Activated naive CD4-positive, alpha-beta T cell treated with anti-CD3 and anti-CD28 coated beads, Interleukin-2, amount 10 ng/mL, durations not matched to agents 7 days and 5 days (primary cell): ENCODE data around the gene GAB4.
"Not testable (repeated sequence)": the region's sequence is repeated elsewhere in the genome, so short reads cannot be mapped to it uniquely, and the experiment has no call there.

ENCODE experiments used
- CTCF ChIA-PET: fragments of 350-600 bp; sonication (Branson Sonifier 250); formaldehyde crosslinking; loops from one replicate; lab custom pipeline; 2021; ENCODE audit warnings: antibody characterized with exemption; lab: Charles Lee
- DNase-seq: peaks from one replicate; pipeline ENCODE4 v3.0.0-alpha.2; 2020
- H3K27ac Mint-ChIP-seq: one replicate; pipeline ENCODE4 v1.8.0; 2021; ENCODE audit warnings: mild to moderate bottlenecking, moderate library complexity, mixed read lengths
- H3K27me3 Mint-ChIP-seq: one replicate; pipeline ENCODE4 v1.8.0; 2021; ENCODE audit warnings: mild to moderate bottlenecking, mixed read lengths
- H3K36me3 Mint-ChIP-seq: one replicate; pipeline ENCODE4 v1.8.0; 2021; ENCODE audit warnings: mixed read lengths
- H3K4me1 Mint-ChIP-seq: one replicate; pipeline ENCODE4 v1.8.0; 2021; ENCODE audit warnings: mixed read lengths
- H3K4me3 Mint-ChIP-seq: one replicate; pipeline ENCODE4 v1.8.0; 2021; ENCODE audit warnings: mild to moderate bottlenecking, moderate library complexity, mixed read lengths
- H3K9me3 Mint-ChIP-seq: one replicate; pipeline ENCODE4 v1.8.0; 2021; ENCODE audit warnings: mixed read lengths

Gene GAB4

GRCh38 chr22:16958475-16958874 is 49.5 kb downstream of the GAB4 start:
- Mint-ChIP-seq H3K27ac (no peak overlapping the region), H3K4me1 (no peaks in the 10 kb centered on the region), H3K4me3 (no peak overlapping the region), H3K9me3 (no peaks in the 10 kb centered on the region), H3K36me3 (no peaks in the 10 kb centered on the region), H3K27me3 (peaks cover 3% of the 10 kb centered on the region)
- no peak for DNase-seq
- CTCF ChIA-PET, result no interaction called here

GRCh38 chr22:16957781-16958180 is 50.2 kb downstream of the GAB4 start:
- no peaks in the 10 kb centered on the region for H3K36me3 Mint-ChIP-seq
- H3K4me1 Mint-ChIP-seq, result no peaks in the 10 kb centered on the region
- H3K27me3 Mint-ChIP-seq, result peaks cover 3% of the 10 kb centered on the region
- CTCF ChIA-PET, result no interaction called here
- H3K4me3 Mint-ChIP-seq, result no peak overlapping the region
- H3K27ac Mint-ChIP-seq, result no peak overlapping the region
- H3K9me3 Mint-ChIP-seq, result no peaks in the 10 kb centered on the region
- no peak for DNase-seq

- Mint-ChIP-seq H3K4me1 (no peaks in the 10 kb centered on the region), H3K9me3 (no peaks in the 10 kb centered on the region), H3K4me3 (no peak overlapping the region), H3K36me3 (no peaks in the 10 kb centered on the region), H3K27me3 (peaks cover 3% of the 10 kb centered on the region), H3K27ac (no peak overlapping the region)
- DNase-seq, result no peak
- CTCF ChIA-PET, result no interaction called here
Measured at GRCh38 chr22:16956290-16956689, 51.7 kb downstream of the GAB4 start.

- H3K27ac Mint-ChIP-seq, result no peak overlapping the region
- CTCF ChIA-PET, result interaction anchor here (1.6 kb wide), 1 partner anchor 38 kb away, joined by 6 read pairs; no protein-coding TSS in a partner anchor
- no peak for DNase-seq
Measured at GRCh38 chr22:16955678-16956210, 52.3 kb downstream of the GAB4 start.

GRCh38 chr22:16955081-16955480 is 52.9 kb downstream of the GAB4 start:
- Mint-ChIP-seq H3K4me3 (no peak overlapping the region), H3K36me3 (no peaks in the 10 kb centered on the region), H3K4me1 (no peaks in the 10 kb centered on the region), H3K9me3 (no peaks in the 10 kb centered on the region), H3K27me3 (peaks cover 3% of the 10 kb centered on the region), H3K27ac (no peak overlapping the region)
- CTCF ChIA-PET, result interaction anchor here (1.6 kb wide), 1 partner anchor 38 kb away, joined by 6 read pairs; no protein-coding TSS in a partner anchor
- no peak for DNase-seq

More at GRCh38 chr22:16955678-16956210, 52.3 kb downstream of the GAB4 start:
- Mint-ChIP-seq H3K4me3 (no peak overlapping the region), H3K36me3 (no peaks in the 10 kb centered on the region), H3K9me3 (no peaks in the 10 kb centered on the region), H3K4me1 (no peaks in the 10 kb centered on the region), H3K27me3 (peaks cover 3% of the 10 kb centered on the region)

- Mint-ChIP-seq H3K27me3 (peaks cover 3% of the 10 kb centered on the region), H3K4me3 (no peak overlapping the region), H3K4me1 (no peaks in the 10 kb centered on the region), H3K27ac (no peak overlapping the region), H3K9me3 (no peaks in the 10 kb centered on the region), H3K36me3 (no peaks in the 10 kb centered on the region)
- DNase-seq, result no peak
- CTCF ChIA-PET, result interaction anchor here (1.6 kb wide), 1 partner anchor 37 kb away, joined by 6 read pairs; no protein-coding TSS in a partner anchor
Measured at GRCh38 chr22:16954060-16954403, 54.0 kb downstream of the GAB4 start.

- Mint-ChIP-seq H3K27ac (no peak overlapping the region), H3K9me3 (no peaks in the 10 kb centered on the region), H3K4me1 (no peaks in the 10 kb centered on the region), H3K36me3 (no peaks in the 10 kb centered on the region), H3K4me3 (no peak overlapping the region), H3K27me3 (peaks cover 3% of the 10 kb centered on the region)
- CTCF ChIA-PET, result no interaction called here
- DNase-seq, result no peak
Measured at GRCh38 chr22:16953206-16954059, 54.6 kb downstream of the GAB4 start.

GRCh38 chr22:16949561-16949960 is 58.5 kb downstream of the GAB4 start:
- Mint-ChIP-seq H3K4me1 (no peaks in the 10 kb centered on the region), H3K9me3 (no peaks in the 10 kb centered on the region), H3K36me3 (no peaks in the 10 kb centered on the region), H3K4me3 (no peak overlapping the region), H3K27me3 (no peaks in the 10 kb centered on the region), H3K27ac (no peak overlapping the region)
- no peak for DNase-seq
- CTCF ChIA-PET, result interaction anchor here (1.0 to 1.3 kb wide), 2 partner anchors 33 to 105 kb away, joined by 3 to 4 read pairs; no protein-coding TSS in a partner anchor

GRCh38 chr22:16937811-16938210 is 70.2 kb downstream of the GAB4 start:
- Mint-ChIP-seq H3K4me3 (no peak overlapping the region), H3K27ac (no peak overlapping the region), H3K9me3 (no peaks in the 10 kb centered on the region), H3K27me3 (peaks cover 11% of the 10 kb centered on the region), H3K36me3 (no peaks in the 10 kb centered on the region), H3K4me1 (no peaks in the 10 kb centered on the region)
- CTCF ChIA-PET, result no interaction called here
- DNase-seq, result no peak

GRCh38 chr22:16937209-16937608 is 70.8 kb downstream of the GAB4 start:
- H3K9me3 Mint-ChIP-seq, H3K36me3 Mint-ChIP-seq, CTCF ChIA-PET: not testable (repeated sequence)

GRCh38 chr22:16936625-16937024 is 71.4 kb downstream of the GAB4 start:
- Mint-ChIP-seq H3K4me1 (no peaks in the 10 kb centered on the region), H3K36me3 (no peaks in the 10 kb centered on the region), H3K27ac (no peak overlapping the region), H3K9me3 (no peaks in the 10 kb centered on the region), H3K4me3 (no peak overlapping the region), H3K27me3 (peaks cover 22% of the 10 kb centered on the region)
- no peak for DNase-seq
- CTCF ChIA-PET, result no interaction called here

More at GRCh38 chr22:16937209-16937608, 70.8 kb downstream of the GAB4 start:
- not testable (repeated sequence) for DNase-seq, H3K4me1 Mint-ChIP-seq, H3K27ac Mint-ChIP-seq, H3K4me3 Mint-ChIP-seq
- peaks cover 17% of the 10 kb centered on the region for H3K27me3 Mint-ChIP-seq

- Mint-ChIP-seq H3K4me1 (no peaks in the 10 kb centered on the region), H3K27me3 (peaks cover 25% of the 10 kb centered on the region), H3K9me3 (no peaks in the 10 kb centered on the region), H3K27ac (no peak overlapping the region), H3K36me3 (no peaks in the 10 kb centered on the region), H3K4me3 (no peak overlapping the region)
- no peak for DNase-seq
- CTCF ChIA-PET, result no interaction called here
Measured at GRCh38 chr22:16935209-16935608, 72.8 kb downstream of the GAB4 start.

- no peaks in the 10 kb centered on the region for H3K4me1 Mint-ChIP-seq
- H3K4me3 Mint-ChIP-seq, result no peak overlapping the region
- CTCF ChIA-PET, result interaction anchor here (1.0 kb wide), 1 partner anchor 125 kb away, joined by 3 read pairs; no protein-coding TSS in a partner anchor
- DNase-seq, result no peak
- H3K9me3 Mint-ChIP-seq, result no peaks in the 10 kb centered on the region
- H3K27me3 Mint-ChIP-seq, result peaks cover 34% of the 10 kb centered on the region
- no peaks in the 10 kb centered on the region for H3K36me3 Mint-ChIP-seq
- no peak overlapping the region for H3K27ac Mint-ChIP-seq
Measured at GRCh38 chr22:16933291-16934282, 74.4 kb downstream of the GAB4 start.

GRCh38 chr22:16932577-16932976 is 75.4 kb downstream of the GAB4 start:
- Mint-ChIP-seq H3K4me1 (no peaks in the 10 kb centered on the region), H3K36me3 (no peaks in the 10 kb centered on the region), H3K9me3 (no peaks in the 10 kb centered on the region), H3K27ac (no peak overlapping the region), H3K27me3 (peaks cover 43% of the 10 kb centered on the region), H3K4me3 (no peak overlapping the region)
- DNase-seq, result no peak
- CTCF ChIA-PET, result interaction anchor here (1.0 to 1.1 kb wide), 2 partner anchors 125 to 126 kb away, joined by 3 to 4 read pairs; no protein-coding TSS in a partner anchor
